Activated naive CD4-positive, alpha-beta T cell treated with anti-CD3 and anti-CD28 coated beads, Interleukin-2, amount 50 U/mL, for 72 hours (primary cell): Measurements from ENCODE around the gene SPOCK3. TPM values are rescaled to one million over a fixed set of nuclear protein-coding genes. Genes with fewer than 3 reads are reported as not detected.
"Not testable (repeated sequence)": the region's sequence is repeated elsewhere in the genome, so short reads cannot be mapped to it uniquely, and the experiment has no call there.

Experiments used
- ATAC-seq, 2 donors: fragments of 150-1000 bp; cut with Tn5 transposase; 2 replicates each; pipeline ENCODE4 v1.10.0; 2021; ENCODE audit warnings: mild to moderate bottlenecking in 2 of 2, moderate library complexity in 2 of 2
- DNase-seq, 2 donors: peaks; one replicate each; pipeline ENCODE4 v3.0.0; 2021 to 2022; ENCODE audit warnings: low spot score in 2 of 2
- H3K27ac Mint-ChIP-seq, 2 donors: one replicate each; pipeline ENCODE4 v1.8.0; 2022; ENCODE audit warnings: mild to moderate bottlenecking in 2 of 2, mixed read lengths in 2 of 2
- H3K36me3 Mint-ChIP-seq, 2 donors: one replicate each; pipeline ENCODE4 v1.8.0; 2022; ENCODE audit warnings: mixed read lengths in 2 of 2
- H3K9me3 Mint-ChIP-seq, 2 donors: one replicate each; pipeline ENCODE4 v1.8.0; 2022; ENCODE audit warnings: mixed read lengths in 2 of 2
- total RNA-seq, 2 donors: library from RNA; stranded (reverse); gene quantifications; one replicate each; pipeline ENCODE4 v1.2.3, GENCODE V29; 2022

SPOCK3 gene
- total RNA-seq, 2 donors from 2014 or later, result not detected

DNA sequence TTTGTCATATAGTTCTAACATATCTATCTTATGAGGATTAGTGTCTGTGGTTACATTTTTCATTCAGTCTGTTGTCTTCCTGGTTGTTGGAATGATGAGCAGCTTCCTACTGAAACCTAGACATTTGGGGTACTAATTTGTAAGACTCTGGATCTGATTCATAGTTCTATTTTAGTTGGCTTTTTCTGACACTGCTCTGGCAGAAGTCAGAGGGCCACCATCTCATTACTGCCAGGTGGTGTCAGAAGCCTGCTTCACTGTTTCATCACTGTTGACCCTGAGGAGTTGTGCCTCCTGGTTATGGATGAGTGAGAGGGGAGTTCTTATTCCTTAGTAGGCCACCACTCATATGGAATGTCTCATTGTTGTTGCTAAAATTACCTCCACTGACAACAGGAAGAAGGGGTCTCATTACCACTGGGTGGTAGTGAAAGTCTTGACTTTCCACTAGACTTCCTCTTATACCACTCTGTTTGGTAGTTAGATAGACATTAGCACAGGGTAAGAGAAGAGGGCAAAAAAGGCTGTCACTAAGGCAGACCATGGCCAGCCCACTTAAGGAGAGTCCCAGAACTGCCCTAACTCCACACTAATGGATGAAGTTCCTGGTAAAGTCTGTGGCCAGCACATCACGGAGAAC, 395.2 kb downstream of the SPOCK3 start:
- ATAC-seq (no peak), DNase-seq (no peak)
- H3K27ac Mint-ChIP-seq, result no peak overlapping the region
- peaks cover 17 to 18% of the 10 kb centered on the region in 2 donors for H3K9me3 Mint-ChIP-seq
- peaks cover 0 to 5% of the 10 kb centered on the region in 2 donors for H3K36me3 Mint-ChIP-seq

DNA sequence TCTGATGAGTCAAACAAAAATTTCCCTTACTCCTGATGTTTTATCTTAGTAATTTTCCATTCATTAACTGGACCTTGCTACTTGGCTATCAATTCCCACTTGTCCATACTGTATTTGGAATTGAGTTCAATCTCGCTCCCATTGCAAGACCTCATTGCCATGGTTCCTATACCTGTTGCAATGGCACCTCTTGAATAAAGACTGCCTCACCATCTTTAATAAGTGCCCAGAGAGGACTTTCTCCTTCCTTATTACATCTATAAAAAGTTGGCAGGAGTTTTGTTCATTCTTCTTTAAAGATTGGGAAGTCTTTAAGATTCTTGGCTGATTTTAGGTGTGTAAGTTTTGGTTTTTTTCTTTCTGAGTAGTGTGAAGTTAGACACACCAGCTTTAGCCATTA, 397.4 kb downstream of the SPOCK3 start:
- ATAC-seq (no peak), DNase-seq (no peak)
- no peak overlapping the region for H3K27ac Mint-ChIP-seq
- peaks cover 0 to 5% of the 10 kb centered on the region in 2 donors for H3K36me3 Mint-ChIP-seq
- peaks cover 27 to 28% of the 10 kb centered on the region in 2 donors for H3K9me3 Mint-ChIP-seq

DNA sequence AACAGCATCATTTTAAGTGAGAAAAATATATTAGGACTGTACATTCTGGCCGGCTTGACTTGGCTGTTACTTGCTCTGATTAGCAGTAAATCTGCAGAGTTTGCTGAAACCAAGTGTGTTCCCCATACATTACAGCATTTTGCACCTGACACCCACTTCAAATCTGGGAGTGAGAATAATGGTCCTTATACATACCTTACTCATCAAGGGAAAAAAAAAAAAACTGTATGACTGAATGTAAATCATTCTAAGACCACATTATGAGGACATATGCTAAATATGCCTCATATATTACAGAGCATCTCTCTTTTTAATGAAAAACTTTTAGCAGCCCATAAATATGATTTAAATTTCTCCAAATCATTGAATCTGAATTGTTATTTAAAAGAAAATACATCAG, 406.7 kb downstream of the SPOCK3 start:
- Mint-ChIP-seq H3K9me3 (peaks cover 9 to 14% of the 10 kb centered on the region in 2 donors), H3K27ac (no peak overlapping the region), H3K36me3 (peaks cover 0 to 4% of the 10 kb centered on the region in 2 donors)
- ATAC-seq (no peak), DNase-seq (no peak)

DNA sequence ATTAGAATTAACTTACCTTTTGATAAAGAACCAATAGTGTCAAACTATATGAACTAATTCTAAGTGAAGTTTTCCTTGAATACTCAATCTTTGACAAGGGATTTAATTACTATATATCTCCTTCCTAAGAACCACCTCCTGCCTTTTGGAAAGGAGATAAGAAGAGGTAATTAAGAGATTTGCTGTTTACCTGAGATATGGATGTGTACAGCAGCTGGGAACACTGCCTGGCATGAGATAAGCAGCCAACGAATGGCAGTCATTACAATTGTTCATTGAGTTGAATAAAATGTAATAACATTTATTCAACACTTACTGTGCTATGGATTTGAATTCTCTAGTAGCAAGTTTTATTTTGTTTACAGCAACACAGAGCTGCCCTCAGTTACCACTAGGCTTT, 407.1 kb downstream of the SPOCK3 start:
- DNase-seq (no peak), ATAC-seq (no peak)
- Mint-ChIP-seq H3K27ac (no peak overlapping the region), H3K9me3 (peaks cover 8 to 13% of the 10 kb centered on the region in 2 donors), H3K36me3 (peaks cover 0 to 4% of the 10 kb centered on the region in 2 donors)

DNA sequence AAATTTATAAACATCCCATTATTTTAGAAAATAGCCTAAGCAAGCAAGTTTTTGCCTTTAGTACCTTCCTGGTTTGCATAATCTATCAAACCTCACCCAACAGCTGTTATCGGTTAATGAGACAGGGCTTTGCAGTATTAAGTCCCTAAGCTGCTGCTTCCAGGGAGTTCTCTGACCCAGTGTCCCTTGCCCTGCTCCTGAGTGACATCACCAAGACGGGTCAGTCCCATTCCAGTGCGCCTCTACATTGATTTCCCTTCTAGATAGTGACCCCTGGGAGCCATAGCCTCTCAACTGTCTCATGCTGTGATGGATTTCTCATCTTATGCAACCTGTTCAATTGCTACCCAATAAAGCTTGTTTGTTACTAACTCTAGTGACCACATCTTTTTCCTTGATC, 410.4 kb downstream of the SPOCK3 start:
- DNase-seq (no peak), ATAC-seq (no peak)
- peaks cover 6 to 11% of the 10 kb centered on the region in 2 donors for H3K9me3 Mint-ChIP-seq
- no peaks in the 10 kb centered on the region for H3K36me3 Mint-ChIP-seq
- H3K27ac Mint-ChIP-seq, result no peak overlapping the region

DNA sequence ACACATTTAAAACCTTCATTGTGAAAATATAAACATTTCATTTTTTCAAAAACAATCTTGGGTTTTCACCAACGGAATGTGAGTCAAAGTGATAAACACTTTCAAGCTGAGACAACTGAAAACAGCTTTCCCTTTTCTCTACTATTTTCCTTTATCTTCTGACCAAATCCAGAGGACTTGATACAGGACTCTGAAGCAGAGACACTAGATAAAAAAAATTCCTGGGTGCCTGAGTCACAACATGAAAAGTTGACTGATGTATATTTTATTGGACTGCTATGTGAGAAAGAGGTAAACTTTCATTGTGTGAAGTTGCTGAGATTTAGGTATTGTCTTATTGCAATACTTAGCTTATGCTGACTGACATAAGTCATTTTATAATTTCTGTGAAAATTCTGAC, 411.2 kb downstream of the SPOCK3 start:
- Mint-ChIP-seq H3K36me3 (no peaks in the 10 kb centered on the region), H3K9me3 (peaks cover 6 to 12% of the 10 kb centered on the region in 2 donors), H3K27ac (no peak overlapping the region)
- no peak for ATAC-seq
- no peak for DNase-seq

DNA sequence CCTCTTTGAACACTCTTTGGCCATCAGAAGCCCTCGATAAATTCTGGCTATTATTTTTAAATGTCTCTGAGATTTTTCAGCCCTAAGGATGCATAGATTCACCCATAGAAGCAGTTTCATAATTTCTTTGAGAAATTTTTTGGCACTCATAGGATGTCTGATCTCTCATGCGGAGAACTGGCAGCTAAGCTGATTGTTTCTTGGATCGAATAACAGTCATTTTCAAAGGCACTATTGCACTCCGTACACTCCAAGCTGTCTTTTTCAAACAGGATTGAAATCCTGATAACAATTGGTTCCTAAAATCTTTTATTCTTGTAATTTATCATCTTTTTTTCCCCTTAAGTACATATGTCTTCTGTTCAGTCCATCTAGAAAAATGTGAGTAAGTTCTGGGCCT, 411.9 kb downstream of the SPOCK3 start:
- Mint-ChIP-seq H3K9me3 (peaks cover 8 to 12% of the 10 kb centered on the region in 2 donors), H3K36me3 (no peaks in the 10 kb centered on the region), H3K27ac (no peak overlapping the region)
- ATAC-seq, result no peak
- DNase-seq, result no peak

DNA sequence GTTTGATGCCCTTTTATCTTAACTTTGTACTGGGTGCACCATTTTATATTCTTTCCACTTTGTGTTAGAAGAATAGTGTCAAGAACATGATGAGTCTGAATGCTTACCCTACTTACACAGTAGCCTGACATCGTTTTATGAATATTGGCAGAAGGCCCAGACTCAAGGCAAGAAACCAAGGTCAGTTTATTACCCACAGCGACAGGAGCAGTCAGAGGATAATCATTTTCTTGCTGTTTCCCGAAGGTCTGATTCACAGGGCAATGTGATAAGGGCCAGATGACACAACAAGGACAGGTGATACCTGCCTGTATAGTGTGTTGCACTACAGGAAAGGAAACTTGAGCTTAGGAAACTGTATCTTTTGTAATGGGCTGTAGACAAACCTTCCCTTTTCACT, 417.4 kb downstream of the SPOCK3 start:
- ATAC-seq (no peak), DNase-seq (no peak)
- no peaks in the 10 kb centered on the region for H3K36me3 Mint-ChIP-seq
- peaks cover 4 to 8% of the 10 kb centered on the region in 2 donors for H3K9me3 Mint-ChIP-seq
- no peak overlapping the region for H3K27ac Mint-ChIP-seq

DNA sequence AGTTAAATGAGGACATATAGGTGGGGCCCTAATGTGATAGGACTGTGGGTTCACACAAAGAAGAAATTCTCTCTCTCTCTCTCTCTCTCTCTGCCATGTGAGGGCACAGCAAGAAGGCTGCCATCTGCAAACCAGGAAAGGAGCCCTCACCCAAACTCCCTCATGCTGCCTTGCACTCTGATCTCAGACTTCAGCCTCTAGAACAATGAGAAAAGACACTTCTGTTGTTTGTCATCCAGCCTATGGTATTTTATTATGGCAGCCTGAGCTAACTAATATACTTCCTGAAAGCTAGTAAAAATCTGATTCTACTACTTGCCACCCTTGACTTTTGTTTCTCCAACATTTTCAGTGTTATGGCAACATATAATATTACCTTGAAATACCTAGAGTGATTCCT, 425.9 kb downstream of the SPOCK3 start:
- Mint-ChIP-seq H3K27ac (no peak overlapping the region), H3K9me3 (peaks cover 6 to 10% of the 10 kb centered on the region in 2 donors), H3K36me3 (peaks cover 0 to 4% of the 10 kb centered on the region in 2 donors)
- ATAC-seq (no peak), DNase-seq (no peak)

DNA sequence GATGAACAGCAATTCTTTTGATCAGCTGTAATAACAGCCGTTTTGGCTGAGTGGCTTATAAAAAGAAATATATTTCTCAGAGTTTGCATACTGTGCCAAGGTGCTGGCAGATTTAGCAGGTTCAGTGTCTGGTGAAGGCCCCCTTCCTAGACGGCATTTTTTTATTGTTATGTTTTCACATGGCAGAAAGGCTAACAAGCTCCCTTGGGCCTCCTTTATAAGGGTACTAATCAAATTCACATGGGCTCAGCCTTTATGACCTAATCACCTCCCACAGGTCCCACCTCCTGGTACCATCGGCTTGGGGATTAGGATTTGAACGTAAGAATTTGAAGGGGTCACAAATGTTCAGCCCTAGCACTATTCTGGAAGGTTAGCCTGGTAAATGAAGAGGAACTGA, 431.9 kb downstream of the SPOCK3 start:
- H3K9me3 Mint-ChIP-seq, result peaks cover 4 to 7% of the 10 kb centered on the region in 2 donors
- no peak for ATAC-seq
- DNase-seq, result no peak

DNA sequence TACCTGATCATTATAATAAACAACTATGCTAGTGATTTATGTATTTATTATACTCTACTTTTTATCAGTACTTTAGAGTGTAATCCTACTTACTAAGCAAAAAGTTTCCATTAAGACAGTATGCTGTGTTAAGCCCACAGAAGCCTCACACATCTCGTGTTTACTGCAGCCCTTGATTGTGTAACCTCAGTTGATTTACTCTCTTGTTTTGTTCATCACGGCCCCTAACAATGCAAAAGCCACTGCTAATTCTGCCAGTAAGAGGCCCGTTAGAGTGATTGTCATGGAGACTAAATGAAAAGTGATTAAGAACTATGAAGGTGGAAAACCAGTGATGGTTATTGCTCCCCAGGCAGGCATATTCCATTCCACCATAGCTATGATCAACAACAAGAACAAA, 436.2 kb downstream of the SPOCK3 start:
- Mint-ChIP-seq H3K27ac (no peak overlapping the region), H3K36me3 (no peaks in the 10 kb centered on the region), H3K9me3 (peaks cover 7 to 9% of the 10 kb centered on the region in 2 donors)
- no peak for DNase-seq
- no peak for ATAC-seq

More for the DNA sequence above, 431.9 kb downstream of the SPOCK3 start:
- Mint-ChIP-seq H3K27ac (no peak overlapping the region), H3K36me3 (no peaks in the 10 kb centered on the region)

DNA sequence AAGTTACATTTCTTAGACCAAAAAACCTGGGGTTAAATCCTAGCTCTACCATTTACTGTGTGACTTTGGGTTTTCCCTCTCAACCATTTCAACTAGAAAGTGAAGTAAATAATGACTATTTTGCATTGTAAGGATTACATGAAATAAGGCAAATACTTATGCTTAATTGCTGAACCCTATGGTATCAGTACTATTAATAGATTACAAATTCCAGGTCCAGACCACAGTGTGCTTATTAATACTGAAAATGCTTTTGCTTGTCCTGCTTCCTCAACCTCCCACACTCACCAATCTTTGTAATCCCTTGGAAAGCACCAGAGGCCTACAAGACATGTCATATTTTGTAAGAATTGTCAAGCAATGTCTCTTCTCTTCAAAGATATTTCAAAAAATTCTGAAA, 456.5 kb downstream of the SPOCK3 start:
- Mint-ChIP-seq H3K9me3 (peaks cover 26 to 29% of the 10 kb centered on the region in 2 donors), H3K36me3 (peaks cover 0 to 7% of the 10 kb centered on the region in 2 donors), H3K27ac (no peak overlapping the region)
- ATAC-seq, result no peak
- DNase-seq, result no peak

DNA sequence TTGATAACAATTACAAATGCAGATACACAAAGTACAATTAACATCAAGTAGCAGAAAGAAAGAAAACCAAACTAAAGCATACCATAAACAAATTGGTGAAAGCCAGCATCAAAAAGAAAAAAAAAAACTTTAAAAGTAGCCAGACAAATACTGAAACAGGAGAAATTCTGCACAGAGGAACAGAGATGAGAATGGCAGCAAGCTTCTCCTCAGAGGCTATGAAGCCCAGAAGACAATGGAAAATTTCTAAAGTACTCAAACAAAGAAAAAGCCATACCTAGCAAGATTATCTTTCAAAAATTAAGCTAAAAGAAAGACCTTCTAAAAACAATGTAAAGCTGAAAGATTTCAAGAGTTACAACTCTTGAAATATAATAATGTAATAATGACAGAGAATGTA, 471.3 kb downstream of the SPOCK3 start:
- Mint-ChIP-seq H3K9me3 (peaks cover 12 to 21% of the 10 kb centered on the region in 2 donors), H3K27ac (no peak overlapping the region), H3K36me3 (peaks cover 0 to 7% of the 10 kb centered on the region in 2 donors)
- DNase-seq (no peak), ATAC-seq (no peak)

DNA sequence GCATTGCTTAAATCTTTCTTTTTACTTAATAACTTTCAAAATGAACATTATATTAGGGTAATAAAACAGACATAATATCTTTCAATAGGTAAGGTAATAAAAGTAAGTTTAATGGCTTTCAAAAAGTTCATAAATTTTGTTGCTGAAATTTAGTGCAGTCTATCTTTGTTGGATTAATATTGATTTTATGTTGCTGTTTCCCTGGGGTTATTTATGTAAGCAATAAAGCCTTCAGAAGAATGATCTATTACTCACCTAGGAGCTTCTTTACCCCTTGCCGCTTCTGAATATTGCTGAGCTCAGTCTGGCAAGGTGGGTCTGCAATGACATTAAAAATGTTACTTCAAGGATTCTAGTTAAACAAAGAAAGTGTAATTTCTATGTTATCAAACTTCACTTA, 492.6 kb downstream of the SPOCK3 start:
- Mint-ChIP-seq H3K9me3 (peaks cover 15 to 18% of the 10 kb centered on the region in 2 donors), H3K27ac (no peak overlapping the region), H3K36me3 (peaks cover 0 to 14% of the 10 kb centered on the region in 2 donors)
- DNase-seq (no peak), ATAC-seq (no peak)

DNA sequence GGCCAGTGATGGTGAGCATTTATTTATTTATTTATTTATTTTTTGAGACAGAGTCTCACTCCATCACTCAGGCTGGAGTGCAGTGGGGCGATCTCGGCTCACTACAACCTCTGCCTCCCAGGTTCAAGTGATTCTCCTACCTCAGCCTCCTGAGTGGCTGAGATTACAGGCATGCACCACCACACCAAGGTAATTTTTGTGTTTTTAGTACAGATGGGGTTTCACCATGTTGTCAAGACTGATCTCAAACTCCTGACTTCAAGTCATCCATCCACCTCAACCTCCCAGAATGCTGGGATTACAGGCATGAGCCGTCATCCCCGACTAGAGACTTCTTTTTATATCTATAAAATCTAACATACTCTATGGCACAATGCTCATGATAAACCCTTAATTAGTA, 495.1 kb downstream of the SPOCK3 start:
- not testable (repeated sequence) for H3K36me3 Mint-ChIP-seq, ATAC-seq, DNase-seq, H3K27ac Mint-ChIP-seq
- peaks cover 2 to 12% of the 10 kb centered on the region in 2 donors for H3K9me3 Mint-ChIP-seq

DNA sequence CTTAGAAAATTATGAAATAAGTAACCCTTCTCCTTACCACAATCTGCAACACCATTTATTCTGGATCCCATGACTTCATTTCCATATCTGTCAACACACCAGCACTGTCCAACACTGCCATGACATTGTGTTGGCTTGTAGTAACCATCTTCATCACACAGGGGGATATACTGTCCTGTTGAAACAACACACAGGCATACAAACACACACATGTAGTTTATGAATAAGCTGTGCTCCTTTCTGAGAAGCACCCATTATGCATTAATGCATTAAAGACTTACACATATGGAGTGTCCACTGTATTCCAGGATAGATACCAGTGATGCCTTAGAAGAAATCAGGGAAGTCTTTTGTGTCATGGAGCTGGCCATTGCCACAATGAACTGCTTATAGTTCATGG, 496.9 kb downstream of the SPOCK3 start:
- Mint-ChIP-seq H3K36me3 (no peaks in the 10 kb centered on the region), H3K27ac (no peak overlapping the region), H3K9me3 (peaks cover 0 to 12% of the 10 kb centered on the region in 2 donors)
- ATAC-seq, result no peak
- no peak for DNase-seq

DNA sequence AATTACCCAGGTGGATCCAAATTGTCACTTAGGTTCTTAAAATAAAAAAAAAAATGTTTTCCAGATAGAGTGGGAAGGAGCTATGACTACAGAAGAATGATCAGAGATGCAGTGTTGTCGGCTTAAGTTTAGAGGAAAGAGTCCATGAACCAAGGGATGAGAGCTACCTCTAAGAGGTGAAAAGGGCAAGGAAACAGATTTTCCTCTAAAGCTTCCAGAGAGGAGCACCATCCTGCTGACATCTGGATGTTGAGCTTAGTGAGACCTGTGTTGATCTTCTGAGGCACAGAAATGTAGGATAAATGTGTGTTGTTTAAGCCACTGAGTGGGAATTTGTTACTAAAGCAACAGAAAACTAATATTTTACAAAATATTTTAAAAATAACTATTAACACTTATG, 498.7 kb downstream of the SPOCK3 start:
- no peak overlapping the region for H3K27ac Mint-ChIP-seq
- no peak for ATAC-seq
- H3K36me3 Mint-ChIP-seq, result no peaks in the 10 kb centered on the region
- H3K9me3 Mint-ChIP-seq, result peaks cover 0 to 12% of the 10 kb centered on the region in 2 donors
- DNase-seq, result no peak

DNA sequence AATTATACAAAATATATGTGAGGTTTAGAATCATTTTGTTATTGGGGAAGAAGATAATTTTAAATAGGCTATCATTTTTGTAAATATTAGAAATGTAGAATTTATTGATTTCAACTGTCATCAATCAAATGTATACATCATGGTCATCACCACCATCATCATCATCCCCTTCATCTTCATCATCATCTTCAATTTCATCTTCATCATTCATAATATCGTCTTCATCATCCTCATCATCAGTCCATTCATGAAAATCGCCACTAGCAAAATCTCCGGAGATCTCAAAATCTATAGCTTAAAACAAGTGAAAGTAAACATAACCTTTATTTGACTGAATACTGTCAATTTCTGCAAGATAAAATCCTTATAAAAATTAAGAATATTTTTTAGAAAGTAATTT, 499.5 kb downstream of the SPOCK3 start:
- no peak overlapping the region for H3K27ac Mint-ChIP-seq
- ATAC-seq, result no peak
- no peak for DNase-seq
- H3K9me3 Mint-ChIP-seq, result peaks cover 0 to 12% of the 10 kb centered on the region in 2 donors
- H3K36me3 Mint-ChIP-seq, result no peaks in the 10 kb centered on the region
